Measurements from ENCODE around the gene TMOD4. TPM values are rescaled to one million over a fixed set of nuclear protein-coding genes. Genes with fewer than 3 reads are reported as not detected.
A peak's percentile ranks its signal among the peaks of the same experiment; 100 is the strongest.

The TMOD4 gene
- total and polyA plus RNA-seq, 10 of the 15 experiments (the other 5 are each of a cell fraction or from before 2014, with no cell fraction given) = 0.30 to 1.2 (median 0.50) TPM; not detected in 1

GRCh38 chr1:151130987-151131586 lies 44.7 kb downstream of the TMOD4 start (continued):
- no peak for TF ChIP-seq HDAC2 (IDR thresholded peaks at IDR 0.05)
- TF ChIP-seq RUNX3 (IDR thresholded peaks at IDR 0.05; ENCODE audit: low read length) = no peak
- no peak for TF ChIP-seq SREBF2 (IDR thresholded peaks at IDR 0.05; ENCODE audit: low read length)
- no peak for TF ChIP-seq E4F1 (IDR thresholded peaks at IDR 0.05; ENCODE audit: borderline replicate concordance, partially characterized antibody)
- no peak for TF ChIP-seq MTA3 (IDR thresholded peaks at IDR 0.05; ENCODE audit: borderline replicate concordance, low read length)
- TF ChIP-seq BMI1 (IDR thresholded peaks at IDR 0.05; ENCODE audit: borderline replicate concordance) = peak; percentile 57; the same call in 1 of the 2 replicates
- no peak for TF ChIP-seq RFX5 (IDR thresholded peaks at IDR 0.05; ENCODE audit: low read depth, low read length)
- no peak for TF ChIP-seq REST (IDR thresholded peaks at IDR 0.05; ENCODE audit: low read depth, low read length)
- no peak for TF ChIP-seq ZBTB33 (IDR thresholded peaks at IDR 0.05)
- TF ChIP-seq POLR2AphosphoS2 (IDR thresholded peaks at IDR 0.05; ENCODE audit: low read depth, low read length) = no peak
- no peak for TF ChIP-seq NKRF (conservative IDR thresholded peaks at IDR 0.05)
- TF ChIP-seq SMARCA5 (IDR thresholded peaks at IDR 0.05) = no peak
- TF ChIP-seq HCFC1 (IDR thresholded peaks at IDR 0.05; ENCODE audit: low read length) = no peak
- no peak for TF ChIP-seq JUNB (IDR thresholded peaks at IDR 0.05)
- TF ChIP-seq ZNF217 (IDR thresholded peaks at IDR 0.05) = no peak
- TF ChIP-seq RB1 (IDR thresholded peaks at IDR 0.05; ENCODE audit: borderline replicate concordance) = no peak
- no peak for TF ChIP-seq PML (IDR thresholded peaks at IDR 0.05; ENCODE audit: low read length)
- no peak for TF ChIP-seq NRF1 (conservative IDR thresholded peaks at IDR 0.05; ENCODE audit: low read depth, low read length)
- no peak for TF ChIP-seq MTA2 (IDR thresholded peaks at IDR 0.05; ENCODE audit: low read depth)
- peak; percentile 96 for TF ChIP-seq PKNOX1 (IDR thresholded peaks at IDR 0.05)

All from GM12878 (cell line).